ENCODE measurements around the gene EHF.

EHF gene

GRCh38 chr11:34603129-34604001, 17.5 kb upstream of the EHF start:
- no peak for DNase-seq

GRCh38 chr11:34604145-34604544, 16.7 kb upstream of the EHF start:
- no peak for DNase-seq

GRCh38 chr11:34604911-34605310, 16.0 kb upstream of the EHF start:
- DNase-seq, result no peak

- DNase-seq, result no peak
These were observed 15.2 kb upstream of the EHF start for GRCh38 chr11:34605481-34606325.

- no peak for DNase-seq
These were observed 14.4 kb upstream of the EHF start for GRCh38 chr11:34606326-34607120.

GRCh38 chr11:34609187-34609751, 11.6 kb upstream of the EHF start:
- DNase-seq, result no peak

- DNase-seq, result no peak
These were observed 11.0 kb upstream of the EHF start for GRCh38 chr11:34609850-34610249.

- no peak for DNase-seq
These were observed 10.4 kb upstream of the EHF start for GRCh38 chr11:34610324-34611041.

GRCh38 chr11:34613015-34613414, 7.9 kb upstream of the EHF start:
- no peak for DNase-seq

GRCh38 chr11:34613552-34614056, 7.3 kb upstream of the EHF start:
- no peak for DNase-seq

GRCh38 chr11:34614344-34615104, 6.4 kb upstream of the EHF start:
- DNase-seq, result no peak

GRCh38 chr11:34616086-34616485, 4.8 kb upstream of the EHF start:
- DNase-seq, result no peak

- no peak for DNase-seq
These were observed 3.9 kb upstream of the EHF start for GRCh38 chr11:34616830-34617504.

GRCh38 chr11:34618406-34618805, 2.5 kb upstream of the EHF start:
- no peak for DNase-seq

GRCh38 chr11:34619062-34619516, 1.8 kb upstream of the EHF start:
- no peak for DNase-seq

GRCh38 chr11:34620202-34620601, 691 bp upstream of the EHF start:
- DNase-seq, result no peak

GRCh38 chr11:34621876-34622275, 983 bp downstream of the EHF start:
- no peak for DNase-seq

- no peak for DNase-seq
These were observed 2.6 kb downstream of the EHF start for GRCh38 chr11:34623463-34623862.

GRCh38 chr11:34624069-34624468, 3.2 kb downstream of the EHF start:
- no peak for DNase-seq

GRCh38 chr11:34625576-34625975, 4.7 kb downstream of the EHF start:
- no peak for DNase-seq
